Prostate gland (tissue), 2 donors: ENCODE measurements around the gene PLEKHM3.
"Not testable (repeated sequence)": the region's sequence is repeated elsewhere in the genome, so short reads cannot be mapped to it uniquely, and the experiment has no call there.

ENCODE experiments used
- POLR2A ChIP-seq: fragments of 450-650 bp; IDR thresholded peaks from one replicate; pipeline ENCODE4 v1.6.1; 2016; ENCODE audit warnings: antibody characterized with exemption, mild to moderate bottlenecking
- POLR2AphosphoS5 ChIP-seq: sonication (generic); formaldehyde crosslinking; IDR thresholded peaks from one replicate; pipeline ENCODE4 v1.6.1; 2017; ENCODE audit warnings: antibody characterized with exemption
- TF ChIP-seq, protein P1 (sequence below), 4 experiments: fragments of 200-600 bp in 2 of 4; fragments of 450-650 bp in 2 of 4; sonication (generic) in 2 of 4; IDR thresholded peaks; 1 replicate in 3 of 4; 2 replicates in 1 of 4; pipeline ENCODE4 v1.5.1; 2016 to 2019; ENCODE audit warnings: antibody characterized with exemption in 4 of 4, mild to moderate bottlenecking in 2 of 4, moderate library complexity in 2 of 4

- TF ChIP-seq, protein P1, sequence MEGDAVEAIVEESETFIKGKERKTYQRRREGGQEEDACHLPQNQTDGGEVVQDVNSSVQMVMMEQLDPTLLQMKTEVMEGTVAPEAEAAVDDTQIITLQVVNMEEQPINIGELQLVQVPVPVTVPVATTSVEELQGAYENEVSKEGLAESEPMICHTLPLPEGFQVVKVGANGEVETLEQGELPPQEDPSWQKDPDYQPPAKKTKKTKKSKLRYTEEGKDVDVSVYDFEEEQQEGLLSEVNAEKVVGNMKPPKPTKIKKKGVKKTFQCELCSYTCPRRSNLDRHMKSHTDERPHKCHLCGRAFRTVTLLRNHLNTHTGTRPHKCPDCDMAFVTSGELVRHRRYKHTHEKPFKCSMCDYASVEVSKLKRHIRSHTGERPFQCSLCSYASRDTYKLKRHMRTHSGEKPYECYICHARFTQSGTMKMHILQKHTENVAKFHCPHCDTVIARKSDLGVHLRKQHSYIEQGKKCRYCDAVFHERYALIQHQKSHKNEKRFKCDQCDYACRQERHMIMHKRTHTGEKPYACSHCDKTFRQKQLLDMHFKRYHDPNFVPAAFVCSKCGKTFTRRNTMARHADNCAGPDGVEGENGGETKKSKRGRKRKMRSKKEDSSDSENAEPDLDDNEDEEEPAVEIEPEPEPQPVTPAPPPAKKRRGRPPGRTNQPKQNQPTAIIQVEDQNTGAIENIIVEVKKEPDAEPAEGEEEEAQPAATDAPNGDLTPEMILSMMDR (IDR thresholded peaks at IDR 0.05), result not testable (repeated sequence)
- TF ChIP-seq POLR2A, POLR2AphosphoS5: not testable (repeated sequence)
These were observed 76.1 kb downstream of the PLEKHM3 start for GRCh38 chr2:207949245-207949644.
